B cell (primary cell): ENCODE measurements around the gene CORO2A. TPM values are rescaled to one million over a fixed set of nuclear protein-coding genes. Genes with fewer than 3 reads are reported as not detected.

ENCODE experiments used
- ATAC-seq: fragments of 200-7000 bp; cut with Tn5 transposase; one replicate; pipeline ENCODE4 v1.10.0; 2021; ENCODE audit warnings: low read depth, mild to moderate bottlenecking, moderate number of reproducible peaks, moderate library complexity
- CTCF ChIA-PET: fragments of 350-600 bp; sonication (Branson Sonifier 250); formaldehyde crosslinking; loops from one replicate; lab custom pipeline; 2021; ENCODE audit warnings: antibody characterized with exemption, inconsistent platforms; lab: Charles Lee
- POLR2A ChIA-PET: fragments of 350-600 bp; sonication (Branson Sonifier 250); formaldehyde crosslinking; loops from one replicate; lab custom pipeline; 2021; ENCODE audit warnings: antibody characterized with exemption; lab: Charles Lee
- DNase-seq: peaks from one replicate; pipeline ENCODE4 v3.0.0; 2013
- H2AFZ ChIP-seq: 2 replicates; pipeline ENCODE4 v1.6.1; 2012; ENCODE audit warnings: mild to moderate bottlenecking, low read depth, low read length; ENCODE audit not compliant: insufficient read depth, poor library complexity, severe bottlenecking
- H3K27ac ChIP-seq, 2 donors: 1 replicate in 1 of 2; 2 replicates in 1 of 2; pipeline ENCODE4 v1.5.1; 2012 to 2013; ENCODE audit warnings: low read length in 2 of 2, mild to moderate bottlenecking in 2 of 2, moderate library complexity in 1 of 2
- H3K27me3 ChIP-seq, 4 experiments: fragments of 200-600 bp in 1 of 4; sonication (generic) in 1 of 4; replicated peaks in 1 of 4; 1 replicate in 2 of 4; 2 replicates in 2 of 4; pipeline versions ENCODE4 v1.6.1 to v1.7.0; 2013 to 2016; ENCODE audit warnings: low read length in 3 of 4, mild to moderate bottlenecking in 2 of 4, mixed read lengths in 1 of 4, moderate library complexity in 1 of 4; ENCODE audit not compliant: insufficient read depth in 4 of 4, control insufficient read depth in 3 of 4; ENCODE audit errors: control extremely low read depth in 1 of 4
- H3K36me3 ChIP-seq, 2 experiments: replicated peaks in 1 of 2; 1 replicate in 1 of 2; 2 replicates in 1 of 2; pipeline versions ENCODE4 v1.6.1 to v1.7.1; 2013; ENCODE audit warnings: low read length in 1 of 2; ENCODE audit not compliant: insufficient read depth in 2 of 2, control insufficient read depth in 1 of 2; ENCODE audit errors: control extremely low read depth in 1 of 2, extremely low read depth in 1 of 2
- H3K4me1 ChIP-seq, 2 donors: fragments of 200-600 bp in 1 of 2; sonication (generic) in 1 of 2; 1 replicate in 1 of 2; 2 replicates in 1 of 2; pipeline versions ENCODE4 v1.5.1 to v1.6.1; 2013 to 2017; ENCODE audit warnings: low read length in 2 of 2; ENCODE audit not compliant: control insufficient read depth in 2 of 2, insufficient read depth in 2 of 2
- H3K4me2 ChIP-seq: replicated peaks from 2 replicates; pipeline ENCODE3; 2012; ENCODE audit warnings: mild to moderate bottlenecking, low read depth, low read length; ENCODE audit not compliant: poor library complexity, severe bottlenecking
- H3K4me3 ChIP-seq, 5 experiments: fragments of 200-600 bp in 1 of 5; sonication (generic) in 1 of 5; 1 replicate in 3 of 5; 2 replicates in 2 of 5; pipeline versions ENCODE4 v1.5.1 to v1.7.0; 2011 to 2016; ENCODE audit warnings: low read length in 4 of 5, mild to moderate bottlenecking in 4 of 5, low read depth in 2 of 5, control low read depth in 1 of 5, moderate library complexity in 1 of 5; ENCODE audit not compliant: insufficient read depth in 1 of 5; ENCODE audit errors: control extremely low read depth in 1 of 5, extremely low read depth in 1 of 5
- H3K79me2 ChIP-seq: fragments of 200-600 bp; sonication (generic); one replicate; pipeline ENCODE4 v1.6.0; 2016; ENCODE audit warnings: low read length; ENCODE audit not compliant: control insufficient read depth, insufficient read depth
- H3K9ac ChIP-seq: fragments of 200-600 bp; sonication (generic); 2 replicates; pipeline ENCODE4 v1.6.1; 2017; ENCODE audit warnings: mild to moderate bottlenecking, low read length, moderate library complexity
- H3K9me3 ChIP-seq, 3 donors: one replicate each; pipeline versions ENCODE4 v1.6.1 to v1.7.1; 2013; ENCODE audit warnings: low read length in 2 of 3; ENCODE audit not compliant: control insufficient read depth in 2 of 3, insufficient read depth in 1 of 3; ENCODE audit errors: control extremely low read depth in 1 of 3
- H4K20me1 ChIP-seq: 2 replicates; pipeline ENCODE4 v1.6.0; 2012; ENCODE audit warnings: mild to moderate bottlenecking, low read length; ENCODE audit not compliant: insufficient read depth, control insufficient read depth, poor library complexity, severe bottlenecking
- H3K27ac Mint-ChIP-seq: one replicate; pipeline ENCODE4 v1.8.0; 2021; ENCODE audit warnings: mixed read lengths
- H3K27me3 Mint-ChIP-seq: one replicate; pipeline ENCODE4 v1.8.0; 2021; ENCODE audit warnings: mixed read lengths
- H3K4me1 Mint-ChIP-seq: one replicate; pipeline ENCODE4 v1.8.0; 2021; ENCODE audit warnings: mixed read lengths
- H3K4me3 Mint-ChIP-seq: one replicate; pipeline ENCODE4 v1.8.0; 2021; ENCODE audit warnings: mixed read lengths
- H3K9me3 Mint-ChIP-seq: one replicate; pipeline ENCODE4 v1.8.0; 2022; ENCODE audit warnings: mixed read lengths; ENCODE audit not compliant: insufficient read depth
- CTCF ChIP-seq: fragments of 200-600 bp; IDR thresholded peaks from one replicate; pipeline ENCODE4 v1.8.0; 2022; ENCODE audit warnings: antibody characterized with exemption, mild to moderate bottlenecking
- EZH2 ChIP-seq: IDR thresholded peaks from 2 replicates; pipeline ENCODE4 v1.6.1; 2012; ENCODE audit warnings: borderline replicate concordance, low read depth, mild to moderate bottlenecking, moderate library complexity, low read length; ENCODE audit not compliant: insufficient read depth, poor library complexity, severe bottlenecking
- WGBS: methylation state at CpG from one replicate; pipeline ENCODE4 v1.1.5; 2013; ENCODE audit warnings: missing lambda C conversion rate; ENCODE audit not compliant: insufficient coverage; 5-methylcytosine and 5-hydroxymethylcytosine counted together
- intact Hi-C: fragments of 100-400 bp; cut with micrococcal nuclease; formaldehyde crosslinking; loops from one replicate; pipeline ENCODE4 v1.10.0; 2022
- polyA plus RNA-seq: library from polyadenylated mRNA; depleted of rRNA; stranded (reverse); fragments of >200 nt; gene quantifications from 2 replicates; pipeline ENCODE4 v1.2.3, GENCODE V29; 2012
- total RNA-seq, 2 donors: library from RNA; stranded (reverse); fragments of 120-200 nt in 1 of 2; gene quantifications; 1 replicate in 1 of 2; 2 replicates in 1 of 2; pipeline versions ENCODE4 v1.2.3 to v1.2.4, GENCODE V29; 2013 to 2022

CORO2A gene
- total and polyA plus RNA-seq, 2 donors (not counting 1 experiment from before 2014, with no cell fraction given) = 1.1 to 2.0 TPM

- WGBS = 82% methylated on average over 3 of the region's 5 CpGs
- H3K4me2 ChIP-seq = no peak overlapping the region
- H3K27ac Mint-ChIP-seq = no peak overlapping the region
- ATAC-seq = no peak
- H3K4me1 Mint-ChIP-seq = no peaks in the 10 kb centered on the region
- no peaks in the 10 kb centered on the region for H3K9me3 Mint-ChIP-seq
- H4K20me1 ChIP-seq = no peaks in the 10 kb centered on the region
- POLR2A ChIA-PET = no interaction called here
- TF ChIP-seq CTCF = no peak
- no peak for TF ChIP-seq EZH2
- no peak overlapping the region for H3K9ac ChIP-seq
- H2AFZ ChIP-seq = no peak overlapping the region
- H3K27me3 ChIP-seq = no peaks in the 10 kb centered on the region
- H3K36me3 ChIP-seq = no peaks in the 10 kb centered on the region
- CTCF ChIA-PET = interaction anchor here (1.9 to 2.3 kb wide), 2 partner anchors 118 to 142 kb away, joined by 6 read pairs; no protein-coding TSS in a partner anchor
- H3K9me3 ChIP-seq = no peaks in the 10 kb centered on the region
- no peak overlapping the region for H3K4me3 Mint-ChIP-seq
- H3K27me3 Mint-ChIP-seq = no peaks in the 10 kb centered on the region
- no peak overlapping the region for H3K27ac ChIP-seq
- DNase-seq = no peak
- no peaks in the 10 kb centered on the region for H3K79me2 ChIP-seq
- intact Hi-C loops = no loop called here
- H3K4me3 ChIP-seq = no peak overlapping the region
- H3K4me1 ChIP-seq = no peaks in the 10 kb centered on the region
Measured at GRCh38 chr9:98215271-98215670, 22.8 kb upstream of the CORO2A start.

- H4K20me1 ChIP-seq = no peaks in the 10 kb centered on the region
- no peaks in the 10 kb centered on the region for H3K36me3 ChIP-seq
- H3K27ac ChIP-seq = no peak overlapping the region
- DNase-seq (no peak), ATAC-seq (no peak)
- no peak overlapping the region for H3K27ac Mint-ChIP-seq
- no peak overlapping the region for H3K4me3 Mint-ChIP-seq
- no peak overlapping the region for H2AFZ ChIP-seq
- H3K27me3 ChIP-seq = no peaks in the 10 kb centered on the region
- no peaks in the 10 kb centered on the region for H3K4me1 Mint-ChIP-seq
- POLR2A ChIA-PET = no interaction called here
- no peaks in the 10 kb centered on the region for H3K9me3 Mint-ChIP-seq
- WGBS = 84% methylated on average over 6 of the region's 6 CpGs
- H3K4me1 ChIP-seq = no peaks in the 10 kb centered on the region
- CTCF ChIA-PET = interaction anchor here (2.3 kb wide), 1 partner anchor 117 kb away, joined by 6 read pairs; no protein-coding TSS in a partner anchor
- no peak overlapping the region for H3K4me3 ChIP-seq
- no peaks in the 10 kb centered on the region for H3K9me3 ChIP-seq
- no peaks in the 10 kb centered on the region for H3K27me3 Mint-ChIP-seq
- no peak overlapping the region for H3K9ac ChIP-seq
- no peak overlapping the region for H3K4me2 ChIP-seq
- intact Hi-C loops = no loop called here
- TF ChIP-seq EZH2 = no peak
- TF ChIP-seq CTCF = no peak
- H3K79me2 ChIP-seq = no peaks in the 10 kb centered on the region
Measured at GRCh38 chr9:98214811-98215210, 22.4 kb upstream of the CORO2A start.
